Epithelial cell of proximal tubule (primary cell): Measurements from ENCODE around the gene KIAA0319L. TPM values are rescaled to one million over a fixed set of nuclear protein-coding genes. Genes with fewer than 3 reads are reported as not detected.

Source experiments
- DNase-seq: peaks from one replicate; pipeline ENCODE4 v3.0.0-alpha.2; 2011; ENCODE audit warnings: low read depth
- H3K4me3 ChIP-seq: 2 replicates; pipeline ENCODE4 v1.5.1; 2011; ENCODE audit warnings: low read depth, mild to moderate bottlenecking, low read length
- CTCF ChIP-seq: conservative IDR thresholded peaks from 2 replicates; pipeline ENCODE4 v1.5.1; 2012; ENCODE audit warnings: low read depth, mild to moderate bottlenecking, low read length
- total RNA-seq: library from RNA; depleted of rRNA; stranded (reverse); fragments of >200 nt; gene quantifications from 2 replicates; pipeline ENCODE4 v1.2.3, GENCODE V29; 2015

The KIAA0319L gene
- total RNA-seq, 1 donor from 2014 or later, result 45.7 TPM

- peak; percentile 99 for DNase-seq
- no peak overlapping the region for H3K4me3 ChIP-seq
- no peak for TF ChIP-seq CTCF
Measured at GRCh38 chr1:35505911-35506798, 51.0 kb downstream of the KIAA0319L start.

GRCh38 chr1:35502242-35502641 lies 55.0 kb downstream of the KIAA0319L start:
- no peak for TF ChIP-seq CTCF
- H3K4me3 ChIP-seq, result no peak overlapping the region
- no peak for DNase-seq

- H3K4me3 ChIP-seq, result no peak overlapping the region
- TF ChIP-seq CTCF, result no peak
- DNase-seq, result no peak
Measured at GRCh38 chr1:35500439-35500838, 56.8 kb downstream of the KIAA0319L start.

- no peak for TF ChIP-seq CTCF
- no peak for DNase-seq
- no peak overlapping the region for H3K4me3 ChIP-seq
Measured at GRCh38 chr1:35499652-35500176, 57.5 kb downstream of the KIAA0319L start.

GRCh38 chr1:35499231-35499630 lies 58.0 kb downstream of the KIAA0319L start:
- H3K4me3 ChIP-seq, result no peak overlapping the region
- DNase-seq, result no peak
- no peak for TF ChIP-seq CTCF

GRCh38 chr1:35497571-35497970 lies 59.6 kb downstream of the KIAA0319L start:
- no peak for TF ChIP-seq CTCF
- DNase-seq, result no peak
- no peak overlapping the region for H3K4me3 ChIP-seq

- H3K4me3 ChIP-seq, result no peak overlapping the region
- DNase-seq, result no peak
- no peak for TF ChIP-seq CTCF
Measured at GRCh38 chr1:35490250-35490649, 67.0 kb downstream of the KIAA0319L start.
